ENCODE results near the gene CARS1.
A peak's percentile ranks its signal among the peaks of the same experiment; 100 is the strongest.

The CARS1 gene

DNA sequence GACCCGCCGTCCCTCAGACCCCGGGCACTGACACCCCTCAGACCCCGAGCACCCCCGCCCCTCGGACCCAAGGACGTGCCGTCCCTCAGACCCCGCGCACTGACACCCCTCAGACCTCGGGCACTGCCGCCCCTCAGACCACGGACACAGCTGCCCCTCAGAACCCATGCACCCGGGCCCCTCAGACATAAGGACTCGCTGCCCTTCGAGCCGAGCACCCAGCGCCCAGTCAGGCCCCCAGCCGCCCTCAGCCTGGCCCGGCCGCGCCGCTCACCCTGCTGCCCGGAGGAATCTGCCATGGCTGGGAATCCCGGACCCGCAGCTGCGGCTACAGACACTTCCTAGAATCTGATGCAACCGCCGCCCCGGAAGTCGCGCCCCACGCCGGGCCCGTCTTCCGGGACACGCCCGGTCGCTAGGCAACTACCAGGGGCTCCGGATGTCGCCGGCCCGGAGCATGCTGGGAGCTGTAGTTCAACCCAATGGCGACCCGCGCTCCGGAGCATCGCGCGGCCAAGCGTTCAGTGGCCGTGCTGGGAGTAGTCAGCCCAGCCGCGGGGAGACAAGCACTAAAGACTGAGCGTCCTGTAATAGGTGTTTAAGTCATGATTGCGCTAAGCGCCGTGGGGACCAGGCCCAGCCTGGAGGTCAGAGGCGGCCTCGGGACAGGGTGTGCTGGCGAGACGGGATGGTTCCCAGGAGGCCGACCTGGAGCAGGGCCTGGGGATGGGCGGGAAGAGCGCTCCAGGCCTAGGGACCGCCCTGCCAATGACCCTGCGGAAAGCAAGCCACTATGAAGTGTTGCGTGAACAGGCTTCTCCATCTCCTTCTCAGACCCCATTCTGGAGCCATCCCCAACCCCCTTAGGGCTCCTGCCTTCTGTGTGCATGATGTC is at the start of gene CARS1:
CARS1 (minus strand) TSS at position 355 of the 895 bp plus-strand sequence; CDS start at position 299, 56 bp downstream.
- Histone ChIP-seq H3K36me3 (replicated peaks; ENCODE audit: insufficient read depth, low read length) (no peaks in the 10 kb centered on the region), H3K4me1 (ENCODE audit: low read length) (peaks cover 15% of the 10 kb centered on the region; the same call in 1 of the 2 replicates), H2AFZ (ENCODE audit: low read length) (peak within 1 kb of the TSS; percentile 97), H3K27ac (ENCODE audit: low read length) (peak within 1 kb of the TSS; percentile 67; the same call in 1 of the 2 replicates), H3K9me2 (replicated peaks; ENCODE audit: insufficient read depth, low read length) (no peaks in the 10 kb centered on the region), H3K4me3 (ENCODE audit: low read length) (peak within 1 kb of the TSS; percentile 100), H3K79me2 (ENCODE audit: low read length) (peaks cover 46% of the 10 kb centered on the region), H3K9ac (ENCODE audit: low read length) (peak within 1 kb of the TSS; percentile 98), H3K9me3 (replicated peaks; ENCODE audit: insufficient read depth, low read length) (no peaks in the 10 kb centered on the region), H3F3A (ENCODE audit: insufficient read depth, low read length) (no peaks in the 10 kb centered on the region), H3K27me3 (replicated peaks; ENCODE audit: insufficient read depth, low read length) (no peaks in the 10 kb centered on the region), H4K20me1 (ENCODE audit: insufficient read depth, low read length) (no peaks in the 10 kb centered on the region), H3K4me2 (ENCODE audit: low read depth, low read length) (peak within 1 kb of the TSS; percentile 91)
- peak; percentile 95 for DNase-seq
- TF ChIP-seq EZH2 (optimal IDR thresholded peaks at IDR 0.05; ENCODE audit: low read depth, low read length) (no peak), EZH2phosphoT487 (IDR thresholded peaks at IDR 0.05; ENCODE audit: low read length) (no peak)
- TF ChIP-seq, protein P1, sequence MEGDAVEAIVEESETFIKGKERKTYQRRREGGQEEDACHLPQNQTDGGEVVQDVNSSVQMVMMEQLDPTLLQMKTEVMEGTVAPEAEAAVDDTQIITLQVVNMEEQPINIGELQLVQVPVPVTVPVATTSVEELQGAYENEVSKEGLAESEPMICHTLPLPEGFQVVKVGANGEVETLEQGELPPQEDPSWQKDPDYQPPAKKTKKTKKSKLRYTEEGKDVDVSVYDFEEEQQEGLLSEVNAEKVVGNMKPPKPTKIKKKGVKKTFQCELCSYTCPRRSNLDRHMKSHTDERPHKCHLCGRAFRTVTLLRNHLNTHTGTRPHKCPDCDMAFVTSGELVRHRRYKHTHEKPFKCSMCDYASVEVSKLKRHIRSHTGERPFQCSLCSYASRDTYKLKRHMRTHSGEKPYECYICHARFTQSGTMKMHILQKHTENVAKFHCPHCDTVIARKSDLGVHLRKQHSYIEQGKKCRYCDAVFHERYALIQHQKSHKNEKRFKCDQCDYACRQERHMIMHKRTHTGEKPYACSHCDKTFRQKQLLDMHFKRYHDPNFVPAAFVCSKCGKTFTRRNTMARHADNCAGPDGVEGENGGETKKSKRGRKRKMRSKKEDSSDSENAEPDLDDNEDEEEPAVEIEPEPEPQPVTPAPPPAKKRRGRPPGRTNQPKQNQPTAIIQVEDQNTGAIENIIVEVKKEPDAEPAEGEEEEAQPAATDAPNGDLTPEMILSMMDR (IDR thresholded peaks at IDR 0.05; ENCODE audit: low read length): no peak

DNA sequence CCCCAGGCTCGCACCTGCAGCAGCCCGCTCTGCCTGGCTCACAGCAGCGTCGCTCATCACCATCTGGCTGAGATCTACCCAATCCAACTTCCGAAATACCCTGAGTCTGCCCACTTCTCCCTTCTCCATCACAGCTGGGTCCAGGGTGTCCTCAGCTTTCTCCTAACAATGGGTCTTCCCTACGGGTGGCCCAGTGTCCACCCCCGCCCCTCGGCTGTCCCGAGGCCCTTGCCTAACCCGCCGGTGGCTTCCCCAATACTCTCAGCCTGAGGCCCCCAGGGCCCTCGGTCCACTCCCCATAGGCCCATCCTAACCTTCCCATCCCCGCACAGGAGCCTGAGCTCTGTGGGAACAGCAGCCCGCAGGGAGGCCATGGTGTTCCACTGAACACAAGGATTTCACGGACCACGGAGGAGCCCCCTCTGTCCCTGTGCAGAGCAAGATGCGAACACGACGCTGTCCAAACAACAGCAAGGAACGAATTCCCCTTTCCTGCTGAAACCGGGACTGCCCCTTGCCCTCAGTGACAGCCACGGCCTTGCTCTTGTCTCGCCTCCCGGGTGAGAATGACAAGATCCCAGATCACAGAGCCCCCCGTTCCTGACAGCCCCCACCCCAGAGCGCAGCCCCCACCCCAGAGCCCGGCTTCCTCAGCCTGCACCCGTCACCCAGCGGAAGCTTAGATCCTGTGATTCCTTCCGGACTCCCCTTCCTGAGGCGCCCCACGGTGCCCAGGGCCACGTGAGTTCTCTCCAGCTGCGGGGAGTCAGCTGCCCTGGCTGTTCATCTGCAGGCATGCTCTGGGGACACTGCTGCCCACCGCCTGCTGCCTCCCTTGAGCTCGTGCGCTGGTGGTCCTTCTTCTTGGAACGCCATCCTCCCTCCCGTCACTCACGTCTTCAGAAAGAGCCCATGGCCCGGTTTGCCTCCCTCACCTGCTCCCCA is 48.8 kb upstream of the CARS1 start:
- Histone ChIP-seq H3F3A (ENCODE audit: insufficient read depth, low read length) (no peaks in the 10 kb centered on the region), H2AFZ (ENCODE audit: low read length) (no peak overlapping the region), H3K9me2 (replicated peaks; ENCODE audit: insufficient read depth, low read length) (no peaks in the 10 kb centered on the region), H4K20me1 (ENCODE audit: insufficient read depth, low read length) (no peaks in the 10 kb centered on the region), H3K36me3 (replicated peaks; ENCODE audit: insufficient read depth, low read length) (no peaks in the 10 kb centered on the region), H3K9me3 (replicated peaks; ENCODE audit: insufficient read depth, low read length) (no peaks in the 10 kb centered on the region), H3K4me1 (ENCODE audit: low read length) (no peaks in the 10 kb centered on the region), H3K4me2 (ENCODE audit: low read depth, low read length) (no peak overlapping the region), H3K4me3 (ENCODE audit: low read length) (no peak overlapping the region), H3K27me3 (replicated peaks; ENCODE audit: insufficient read depth, low read length) (no peaks in the 10 kb centered on the region), H3K27ac (ENCODE audit: low read length) (no peak overlapping the region), H3K9ac (ENCODE audit: low read length) (no peak overlapping the region), H3K79me2 (ENCODE audit: low read length) (no peaks in the 10 kb centered on the region)
- TF ChIP-seq, protein P1 (IDR thresholded peaks at IDR 0.05; ENCODE audit: low read length): no peak
- TF ChIP-seq EZH2 (optimal IDR thresholded peaks at IDR 0.05; ENCODE audit: low read depth, low read length) (no peak), EZH2phosphoT487 (IDR thresholded peaks at IDR 0.05; ENCODE audit: low read length) (no peak)
- DNase-seq: no peak

DNA sequence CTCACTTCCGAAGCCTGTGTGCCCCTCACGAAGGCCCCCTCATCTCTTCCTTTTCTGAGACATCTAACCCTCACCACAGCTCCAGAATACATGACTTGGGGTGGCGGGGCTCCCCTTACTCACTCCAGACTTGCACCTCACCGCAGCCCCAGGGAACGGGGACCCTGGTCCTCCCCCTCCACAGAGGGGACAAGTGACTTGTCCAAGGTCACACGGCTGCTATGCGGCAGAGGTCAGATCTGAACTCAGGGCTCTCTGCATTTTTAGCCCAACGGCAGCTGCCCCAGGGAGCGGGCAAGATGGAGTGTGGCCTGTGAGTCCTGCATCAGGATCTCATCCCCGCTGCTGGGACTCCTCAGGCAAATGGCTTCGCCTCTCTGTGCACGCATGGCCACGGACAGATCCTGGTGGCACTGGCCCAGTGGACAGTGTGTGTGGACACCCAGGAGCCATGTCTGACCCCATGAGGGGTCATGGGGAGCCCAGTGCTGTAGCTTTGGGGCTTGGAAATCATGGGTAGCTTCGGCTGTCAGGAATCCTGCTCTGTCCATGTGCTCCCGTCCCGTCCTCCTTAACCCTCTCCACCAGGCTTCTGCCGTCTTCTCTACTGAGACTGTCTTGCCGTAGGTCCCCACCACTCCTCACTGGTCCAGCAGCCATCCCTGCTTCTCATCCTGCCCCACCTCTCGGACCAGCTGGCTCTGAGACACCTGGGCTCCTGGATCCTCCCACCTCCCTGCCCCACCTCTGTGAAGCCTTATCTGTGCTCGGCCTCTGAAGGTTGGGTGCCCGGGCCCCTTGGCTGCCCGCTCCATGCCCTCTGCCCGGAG is 48.0 kb upstream of the CARS1 start:
- H3K9me2 ChIP-seq (replicated peaks; ENCODE audit: insufficient read depth, low read length): no peaks in the 10 kb centered on the region
- H3K27me3 ChIP-seq (replicated peaks; ENCODE audit: insufficient read depth, low read length): no peaks in the 10 kb centered on the region
- H3K4me2 ChIP-seq (ENCODE audit: low read depth, low read length): no peak overlapping the region
- no peak overlapping the region for H3K4me3 ChIP-seq (ENCODE audit: low read length)
- no peak overlapping the region for H2AFZ ChIP-seq (ENCODE audit: low read length)
- no peak overlapping the region for H3K9ac ChIP-seq (ENCODE audit: low read length)
- H3K36me3 ChIP-seq (replicated peaks; ENCODE audit: insufficient read depth, low read length): no peaks in the 10 kb centered on the region
- H3K27ac ChIP-seq (ENCODE audit: low read length): no peak overlapping the region
- no peaks in the 10 kb centered on the region for H3K9me3 ChIP-seq (replicated peaks; ENCODE audit: insufficient read depth, low read length)
- H3K79me2 ChIP-seq (ENCODE audit: low read length): no peaks in the 10 kb centered on the region
- H3K4me1 ChIP-seq (ENCODE audit: low read length): no peaks in the 10 kb centered on the region
- no peak for DNase-seq
- TF ChIP-seq, protein P1 (IDR thresholded peaks at IDR 0.05; ENCODE audit: low read length): no peak
- TF ChIP-seq EZH2 (optimal IDR thresholded peaks at IDR 0.05; ENCODE audit: low read depth, low read length) (no peak), EZH2phosphoT487 (IDR thresholded peaks at IDR 0.05; ENCODE audit: low read length) (no peak)
- no peaks in the 10 kb centered on the region for H3F3A ChIP-seq (ENCODE audit: insufficient read depth, low read length)
- H4K20me1 ChIP-seq (ENCODE audit: insufficient read depth, low read length): no peaks in the 10 kb centered on the region
